Measurements from ENCODE around the gene AOC3.
A peak's percentile ranks its signal among the peaks of the same experiment; 100 is the strongest.

AOC3 gene, protein sequence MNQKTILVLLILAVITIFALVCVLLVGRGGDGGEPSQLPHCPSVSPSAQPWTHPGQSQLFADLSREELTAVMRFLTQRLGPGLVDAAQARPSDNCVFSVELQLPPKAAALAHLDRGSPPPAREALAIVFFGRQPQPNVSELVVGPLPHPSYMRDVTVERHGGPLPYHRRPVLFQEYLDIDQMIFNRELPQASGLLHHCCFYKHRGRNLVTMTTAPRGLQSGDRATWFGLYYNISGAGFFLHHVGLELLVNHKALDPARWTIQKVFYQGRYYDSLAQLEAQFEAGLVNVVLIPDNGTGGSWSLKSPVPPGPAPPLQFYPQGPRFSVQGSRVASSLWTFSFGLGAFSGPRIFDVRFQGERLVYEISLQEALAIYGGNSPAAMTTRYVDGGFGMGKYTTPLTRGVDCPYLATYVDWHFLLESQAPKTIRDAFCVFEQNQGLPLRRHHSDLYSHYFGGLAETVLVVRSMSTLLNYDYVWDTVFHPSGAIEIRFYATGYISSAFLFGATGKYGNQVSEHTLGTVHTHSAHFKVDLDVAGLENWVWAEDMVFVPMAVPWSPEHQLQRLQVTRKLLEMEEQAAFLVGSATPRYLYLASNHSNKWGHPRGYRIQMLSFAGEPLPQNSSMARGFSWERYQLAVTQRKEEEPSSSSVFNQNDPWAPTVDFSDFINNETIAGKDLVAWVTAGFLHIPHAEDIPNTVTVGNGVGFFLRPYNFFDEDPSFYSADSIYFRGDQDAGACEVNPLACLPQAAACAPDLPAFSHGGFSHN

DNA sequence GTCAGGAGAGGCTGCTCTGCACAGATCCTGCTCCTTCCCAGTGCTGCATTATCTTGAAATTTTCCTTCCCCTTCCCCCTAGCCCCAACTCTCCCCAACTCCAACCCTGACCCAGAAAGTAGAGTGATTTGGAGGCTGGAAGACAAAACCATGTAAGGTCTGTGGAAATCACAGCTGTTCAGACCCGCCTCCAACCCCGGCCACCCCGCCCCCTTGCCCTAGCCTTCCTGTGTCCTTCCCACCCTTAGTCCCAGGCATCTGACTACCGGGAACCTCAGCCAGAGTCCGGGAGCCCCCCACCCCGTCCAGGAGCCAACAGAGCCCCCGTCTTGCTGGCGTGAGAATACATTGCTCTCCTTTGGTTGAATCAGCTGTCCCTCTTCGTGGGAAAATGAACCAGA lies at the start of gene AOC3:
AOC3 (plus strand) TSS at position 246 of the 400 bp plus-strand sequence; CDS start at position 391, 145 bp downstream.
- DNase-seq = no peak

- peak in 1 of 3 experiments; percentile 12 for DNase-seq
These were observed 47.7 kb upstream of the AOC3 start for GRCh38 chr17:42803074-42803883.

GRCh38 chr17:42804918-42805367 lies 46.1 kb upstream of the AOC3 start:
- DNase-seq = peak in 2 of 3 experiments; percentile 35 to 73

DNA sequence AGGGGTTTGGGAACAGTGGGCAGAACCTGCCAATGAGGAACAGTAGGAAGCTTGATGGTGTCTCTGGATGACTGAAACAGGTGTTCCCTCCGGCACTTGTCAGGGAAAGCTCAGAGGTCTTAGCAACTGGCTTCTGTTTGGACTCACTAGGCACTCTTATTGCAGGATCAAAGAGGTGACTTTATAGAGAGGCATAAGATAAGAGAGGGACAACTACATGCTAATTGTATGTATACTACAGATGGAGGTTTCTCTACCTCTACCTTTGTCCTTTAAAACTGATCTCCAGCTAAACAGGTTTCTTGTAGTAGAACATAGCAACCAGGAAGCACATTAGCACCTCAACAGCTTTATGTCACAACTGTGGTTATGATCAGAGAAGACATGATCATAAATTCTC lies 44.8 kb upstream of the AOC3 start:
- DNase-seq = no peak

GRCh38 chr17:42809250-42809649 lies 41.7 kb upstream of the AOC3 start:
- DNase-seq = no peak

GRCh38 chr17:42814633-42815399 lies 36.2 kb upstream of the AOC3 start:
- DNase-seq = no peak

GRCh38 chr17:42817866-42818265 lies 33.1 kb upstream of the AOC3 start:
- no peak for DNase-seq

- no peak for DNase-seq
These were observed 32.6 kb upstream of the AOC3 start for GRCh38 chr17:42818379-42818778.

GRCh38 chr17:42819939-42820535 lies 31.0 kb upstream of the AOC3 start:
- DNase-seq = peak; percentile 18 to 68 (median 22)

- DNase-seq = no peak
These were observed 29.8 kb upstream of the AOC3 start for GRCh38 chr17:42821176-42821575.

DNA sequence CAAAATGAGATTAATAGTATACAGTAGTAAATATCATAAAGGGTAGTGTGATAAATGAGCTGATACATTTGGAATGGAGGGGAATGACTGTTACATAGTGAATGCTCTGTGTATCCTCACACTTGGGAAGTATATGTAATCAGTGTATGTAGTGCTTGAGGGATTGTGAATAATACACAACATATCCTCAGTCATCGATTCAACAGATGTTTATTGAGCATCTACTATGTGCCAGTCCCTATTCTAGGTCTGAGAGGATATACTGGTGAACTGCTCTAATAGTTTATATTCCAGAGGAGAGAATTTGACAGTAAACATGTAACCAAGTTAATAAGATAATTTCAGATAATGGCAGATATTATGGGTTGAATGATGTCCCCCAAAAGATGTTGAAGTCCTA lies 23.5 kb upstream of the AOC3 start:
- no peak for DNase-seq

GRCh38 chr17:42830971-42831370 lies 20.0 kb upstream of the AOC3 start:
- DNase-seq = no peak

- no peak for DNase-seq
These were observed 18.6 kb upstream of the AOC3 start for GRCh38 chr17:42832213-42832933.

DNA sequence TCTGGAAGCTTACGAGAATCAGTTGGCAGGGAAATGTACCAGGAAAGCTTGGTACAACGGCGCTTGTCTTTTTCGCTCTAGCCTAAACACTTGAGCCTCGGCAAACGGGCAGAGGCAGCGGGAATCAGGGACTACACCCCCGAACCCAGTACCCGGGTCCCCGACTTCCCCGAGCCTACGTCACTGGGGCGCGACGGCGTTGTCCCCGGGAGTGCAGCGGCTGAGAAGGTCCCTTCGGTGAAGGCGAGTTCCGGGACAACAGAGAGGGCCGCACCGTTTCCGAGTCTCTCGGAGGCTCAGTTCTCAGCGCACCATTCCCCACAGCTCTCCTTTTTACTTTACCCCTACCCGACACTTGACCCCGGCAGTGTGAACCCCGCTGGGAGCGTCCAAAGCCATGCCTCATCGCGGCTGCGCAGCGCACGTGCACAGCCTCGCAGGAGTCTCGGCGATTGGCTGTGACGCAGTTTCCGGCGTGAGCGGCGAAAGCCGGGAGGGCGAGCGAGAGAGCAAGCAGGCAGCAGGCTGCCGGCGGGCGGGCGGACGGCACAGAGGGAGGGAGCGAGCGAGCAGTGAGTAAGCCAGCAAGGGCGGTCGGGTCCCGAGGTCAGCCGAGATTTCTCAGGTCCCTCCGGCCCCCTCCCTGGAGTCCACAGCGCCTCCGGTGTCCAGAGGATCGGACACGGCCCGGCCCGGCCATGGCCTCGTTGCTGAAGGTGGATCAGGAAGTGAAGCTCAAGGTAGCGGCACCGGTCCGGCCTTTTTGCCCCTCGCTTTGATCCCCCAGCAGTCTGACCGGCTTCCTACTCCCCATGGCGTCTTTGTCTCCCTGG lies 17.8 kb upstream of the AOC3 start, which contains the start of gene PSME3:
PSME3 (plus strand) TSS at position 464 of the 833 bp plus-strand sequence; CDS start at position 699, 235 bp downstream.
- DNase-seq = peak; percentile 85 to 95 (median 95)

DNA sequence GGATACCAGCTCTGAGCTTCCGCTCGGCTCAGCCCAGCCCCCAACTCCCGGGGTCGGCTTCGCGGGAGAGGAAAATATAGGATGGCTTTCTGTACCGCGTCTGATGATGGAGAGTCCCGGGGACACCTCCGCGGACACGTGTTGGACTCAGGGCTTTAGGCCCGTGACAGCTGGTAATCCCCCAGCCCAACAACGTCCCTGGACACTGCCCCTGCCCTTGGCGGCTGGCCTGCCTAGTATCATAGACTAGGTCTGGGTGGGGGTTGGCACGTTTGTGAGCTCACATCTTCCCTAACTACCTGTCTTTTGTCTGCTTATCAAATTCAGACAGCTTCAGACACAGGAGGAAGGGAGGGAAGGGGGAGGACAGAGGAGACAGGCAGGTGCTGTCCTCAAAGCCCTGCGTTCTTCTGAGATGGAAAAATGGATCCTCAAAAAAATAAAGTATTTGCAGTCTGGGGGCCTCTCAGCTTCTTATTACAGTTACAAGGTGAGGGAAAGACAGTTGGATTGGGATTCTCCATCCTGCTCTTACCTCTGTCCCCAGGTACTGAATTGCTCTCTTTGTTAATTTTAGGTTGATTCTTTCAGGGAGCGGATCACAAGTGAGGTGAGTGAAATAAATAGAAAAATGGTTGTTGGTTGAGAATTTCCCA lies 17.1 kb upstream of the AOC3 start:
- no peak for DNase-seq

DNA sequence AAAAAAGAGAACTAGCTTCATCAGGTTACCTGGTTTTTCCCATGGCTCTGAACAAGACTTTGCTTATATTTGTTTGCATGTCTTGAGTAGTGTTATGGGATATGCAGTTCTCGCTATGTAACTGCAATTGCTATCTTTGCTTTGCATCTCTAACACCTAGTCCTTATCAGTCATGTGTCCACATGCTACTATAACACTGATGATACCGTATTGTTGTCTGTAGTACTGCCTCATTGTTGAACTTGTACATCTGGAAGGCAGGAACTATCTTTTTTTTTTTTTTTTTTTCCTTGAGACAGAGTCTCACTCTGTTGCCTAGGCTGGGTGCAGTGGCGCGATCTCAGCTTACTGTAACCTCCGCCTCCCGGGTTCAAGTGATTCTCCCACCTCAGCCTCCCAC lies 15.3 kb upstream of the AOC3 start:
- no peak for DNase-seq

DNA sequence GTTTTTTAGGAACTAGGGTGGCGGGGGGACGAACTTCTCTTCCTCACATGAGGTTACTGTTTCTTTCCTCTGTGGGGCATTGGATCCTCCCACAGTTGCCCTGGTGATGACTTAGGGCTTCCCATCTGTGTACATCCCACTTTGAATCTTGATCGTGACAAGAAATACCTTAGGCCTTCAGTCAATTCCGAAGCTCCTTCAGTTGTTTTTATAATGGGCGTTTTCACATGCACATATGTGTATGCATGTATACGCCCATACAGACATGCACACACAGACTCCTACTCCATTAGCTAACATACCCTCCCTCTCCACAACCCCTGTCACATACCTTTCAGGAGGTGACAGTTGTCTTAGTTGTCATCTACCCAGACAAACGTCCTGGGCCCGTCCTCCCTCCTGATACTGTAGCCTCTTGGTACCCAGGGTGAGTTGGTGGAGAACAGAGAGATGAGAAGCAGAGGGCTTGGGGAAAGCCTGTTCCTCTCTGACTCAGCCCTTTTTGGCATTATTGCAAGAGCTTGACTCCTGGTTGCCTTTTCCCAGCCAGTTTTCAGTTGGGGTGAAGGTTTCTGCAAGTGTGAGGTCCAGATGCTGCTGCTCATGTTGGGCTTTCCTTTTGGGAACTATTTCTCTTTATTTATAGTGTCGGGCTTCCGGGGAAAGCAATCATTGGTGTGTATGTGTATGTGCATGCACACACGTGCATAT lies 8.9 kb upstream of the AOC3 start:
- no peak for DNase-seq

DNA sequence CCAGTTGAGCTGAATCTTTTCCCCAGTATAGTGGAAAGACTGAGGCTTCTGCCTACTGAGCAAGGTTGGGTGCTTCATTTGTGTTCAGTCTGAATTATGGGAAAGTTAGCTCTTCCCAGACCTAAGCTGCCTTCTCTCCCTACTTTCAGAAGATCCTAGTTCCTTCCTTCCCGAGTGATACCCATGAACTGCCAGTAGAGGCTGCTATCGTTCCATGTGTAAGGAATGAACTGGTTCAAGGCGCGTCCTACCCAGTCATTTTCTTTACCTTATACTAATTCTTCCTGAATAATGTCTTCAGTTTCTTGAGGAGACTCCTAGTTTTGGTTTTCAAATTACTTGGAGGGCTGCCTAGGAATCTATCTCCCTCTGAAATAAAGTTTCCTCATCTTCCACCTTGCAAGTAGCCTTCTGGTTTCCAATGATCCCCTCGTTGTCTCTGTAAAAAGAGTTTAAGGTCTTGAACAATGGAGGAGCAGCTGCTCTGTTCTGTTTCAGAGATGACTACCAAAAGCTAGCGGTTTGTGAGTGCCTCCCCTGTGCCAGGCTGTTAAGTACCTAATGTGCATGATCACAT lies 7.6 kb upstream of the AOC3 start:
- DNase-seq = peak; percentile 11 to 80 (median 41)
